Neuronal stem cell (in vitro differentiated cells): ENCODE results near the gene STX16.

Source experiments
- DNase-seq: peaks from one replicate; pipeline ENCODE4 v3.0.0-alpha.2; 2013; ENCODE audit warnings: low spot score
- H2AFZ ChIP-seq: one replicate; pipeline ENCODE4 v1.6.1; 2013; ENCODE audit warnings: mild to moderate bottlenecking, low read length, inconsistent platforms
- H2AK5ac ChIP-seq: 2 replicates; pipeline ENCODE4 v1.6.1; 2013; ENCODE audit warnings: low read depth, mild to moderate bottlenecking, inconsistent platforms, low read length, moderate library complexity, mixed read lengths
- H2BK120ac ChIP-seq: 2 replicates; pipeline ENCODE4 v1.6.1; 2013; ENCODE audit warnings: low read depth, mild to moderate bottlenecking, inconsistent platforms, low read length, moderate library complexity, mixed read lengths
- H2BK12ac ChIP-seq: one replicate; pipeline ENCODE4 v1.6.1; 2013; ENCODE audit warnings: low read length, inconsistent platforms
- H2BK15ac ChIP-seq: 2 replicates; pipeline ENCODE4 v1.6.1; 2013; ENCODE audit warnings: mild to moderate bottlenecking, low read length, inconsistent platforms, mixed read lengths
- H2BK5ac ChIP-seq: one replicate; pipeline ENCODE4 v1.6.1; 2013; ENCODE audit warnings: inconsistent platforms, mild to moderate bottlenecking, low read length, moderate library complexity
- H3K14ac ChIP-seq: one replicate; pipeline ENCODE4 v1.6.1; 2013; ENCODE audit warnings: low read length, inconsistent platforms
- H3K18ac ChIP-seq: 2 replicates; pipeline ENCODE4 v1.6.1; 2013; ENCODE audit warnings: low read length, inconsistent platforms
- H3K23ac ChIP-seq: 2 replicates; pipeline ENCODE4 v1.6.1; 2013; ENCODE audit warnings: low read depth, mild to moderate bottlenecking, mixed read lengths, low read length, inconsistent platforms; ENCODE audit not compliant: poor library complexity
- H3K27ac ChIP-seq: replicated peaks from 3 replicates; pipeline ENCODE4 v1.5.1; 2013; ENCODE audit warnings: low read length, inconsistent platforms
- H3K27me3 ChIP-seq, 3 experiments: 2 replicates each; pipeline ENCODE4 v1.6.1; 2013; ENCODE audit warnings: low read length in 3 of 3, mild to moderate bottlenecking in 2 of 3, inconsistent platforms in 1 of 3, low read depth in 1 of 3, mixed read lengths in 1 of 3, moderate library complexity in 1 of 3; ENCODE audit not compliant: control insufficient read depth in 3 of 3, insufficient read depth in 3 of 3
- H3K36me3 ChIP-seq, 2 donors: replicated peaks in 1 of 2; 2 replicates each; pipeline ENCODE4 v1.6.1; 2013; ENCODE audit warnings: low read length in 2 of 2; ENCODE audit not compliant: control insufficient read depth in 2 of 2, insufficient read depth in 2 of 2
- H3K4ac ChIP-seq: 2 replicates; pipeline ENCODE4 v1.6.1; 2013; ENCODE audit warnings: inconsistent platforms, mild to moderate bottlenecking, low read length, moderate library complexity
- H3K4me1 ChIP-seq, 2 donors: 1 replicate in 1 of 2; 2 replicates in 1 of 2; pipeline ENCODE4 v1.6.1; 2013; ENCODE audit warnings: low read length in 2 of 2, low read depth in 1 of 2; ENCODE audit not compliant: control insufficient read depth in 2 of 2, insufficient read depth in 1 of 2
- H3K4me2 ChIP-seq: one replicate; pipeline ENCODE4 v1.6.1; 2013; ENCODE audit warnings: mild to moderate bottlenecking, low read length, inconsistent platforms; ENCODE audit not compliant: insufficient read depth, poor library complexity, severe bottlenecking
- H3K4me3 ChIP-seq, 2 donors: 2 replicates each; pipeline ENCODE4 v1.5.1; 2013; ENCODE audit warnings: low read length in 2 of 2, mild to moderate bottlenecking in 2 of 2, inconsistent platforms in 1 of 2, moderate library complexity in 1 of 2
- H3K79me1 ChIP-seq: one replicate; pipeline ENCODE4 v1.6.1; 2013; ENCODE audit warnings: low read depth, mild to moderate bottlenecking, inconsistent platforms, low read length, moderate library complexity
- H3K9ac ChIP-seq: one replicate; pipeline ENCODE4 v1.6.1; 2013; ENCODE audit warnings: mild to moderate bottlenecking, low read depth, low read length, inconsistent platforms; ENCODE audit not compliant: poor library complexity
- H3K9me3 ChIP-seq, 2 donors: replicated peaks in 1 of 2; 2 replicates each; pipeline versions ENCODE3 to v1.6.1; 2013; ENCODE audit warnings: low read length in 2 of 2, mild to moderate bottlenecking in 2 of 2, inconsistent platforms in 1 of 2, low read depth in 1 of 2, mixed read lengths in 1 of 2, moderate library complexity in 1 of 2; ENCODE audit not compliant: control insufficient read depth in 2 of 2, insufficient read depth in 1 of 2
- H4K8ac ChIP-seq: one replicate; pipeline ENCODE4 v1.6.1; 2013; ENCODE audit warnings: low read depth, mild to moderate bottlenecking, inconsistent platforms, low read length, moderate library complexity
- H4K91ac ChIP-seq: one replicate; pipeline ENCODE4 v1.6.1; 2013; ENCODE audit warnings: low read length, low read depth, mild to moderate bottlenecking, inconsistent platforms; ENCODE audit not compliant: poor library complexity
- WGBS, 2 donors: extraction: QIAGEN DNeasy Blood & Tissue Kit; methylation state at CpG; one replicate each; pipeline ENCODE4 v1.1.7; 2013; ENCODE audit warnings: missing lambda C conversion rate in 2 of 2, mixed read lengths in 1 of 2; ENCODE audit not compliant: insufficient read length in 2 of 2, insufficient replicate concordance in 1 of 2; ENCODE audit errors: extremely low coverage in 2 of 2; 5-methylcytosine and 5-hydroxymethylcytosine counted together

Gene STX16

GRCh38 chr20:58712151-58712791, 61.2 kb downstream of the STX16 start:
- Histone ChIP-seq H4K91ac (no peak overlapping the region), H3K4me2 (no peak overlapping the region), H3K27me3 (no peaks in the 10 kb centered on the region), H3K14ac (peak overlapping the region; percentile 56), H2AFZ (no peak overlapping the region), H2BK12ac (no peak overlapping the region), H3K9ac (no peak overlapping the region), H3K4ac (no peak overlapping the region), H2BK120ac (no peak overlapping the region), H3K4me1 (peaks cover 14 to 16% of the 10 kb centered on the region in 2 donors), H3K4me3 (no peak overlapping the region), H3K9me3 (no peaks in the 10 kb centered on the region), H3K36me3 (peaks cover 0 to 4% of the 10 kb centered on the region in 2 donors), H3K27ac (no peak overlapping the region), H3K79me1 (no peaks in the 10 kb centered on the region), H3K18ac (peak overlapping the region; percentile 27), H2BK15ac (no peak overlapping the region), H4K8ac (no peak overlapping the region), H3K23ac (no peak overlapping the region), H2AK5ac (peak overlapping the region; percentile 63), H2BK5ac (no peak overlapping the region)
- no peak for DNase-seq
- WGBS, 2 donors: no CpG with 5 or more reads among the region's 19 CpGs

- no peak overlapping the region for H4K91ac ChIP-seq
- H2AK5ac ChIP-seq: peak overlapping the region; percentile 63
- H3K79me1 ChIP-seq: no peaks in the 10 kb centered on the region
- WGBS, 2 donors: no CpG with 5 or more reads among the region's 24 CpGs
- H3K4me3 ChIP-seq: no peak overlapping the region
- no peak overlapping the region for H3K18ac ChIP-seq
- peaks cover 0 to 2% (median 0%) of the 10 kb centered on the region in 3 experiments for H3K27me3 ChIP-seq
- peaks cover 14 to 19% of the 10 kb centered on the region in 2 donors for H3K4me1 ChIP-seq
- H3K9ac ChIP-seq: no peak overlapping the region
- no peaks in the 10 kb centered on the region for H3K9me3 ChIP-seq
- H4K8ac ChIP-seq: no peak overlapping the region
- H2BK120ac ChIP-seq: no peak overlapping the region
- H3K14ac ChIP-seq: peak overlapping the region; percentile 47
- H3K4ac ChIP-seq: no peak overlapping the region
- no peak for DNase-seq
- H2BK12ac ChIP-seq: no peak overlapping the region
- H3K27ac ChIP-seq: no peak overlapping the region
- peak overlapping the region; percentile 85 for H3K23ac ChIP-seq
- no peak overlapping the region for H2BK5ac ChIP-seq
- H2AFZ ChIP-seq: no peak overlapping the region
- H3K36me3 ChIP-seq: peaks cover 0 to 4% of the 10 kb centered on the region in 2 donors
- H2BK15ac ChIP-seq: no peak overlapping the region
- H3K4me2 ChIP-seq: no peak overlapping the region
Measured at GRCh38 chr20:58712806-58713731, 62.0 kb downstream of the STX16 start.

GRCh38 chr20:58713801-58714339, 62.8 kb downstream of the STX16 start:
- DNase-seq: no peak
- Histone ChIP-seq H3K23ac (peak overlapping the region; percentile 85), H3K4me1 (peaks cover 14 to 19% of the 10 kb centered on the region in 2 donors), H3K14ac (peak overlapping the region; percentile 82), H2AK5ac (no peak overlapping the region), H3K27ac (no peak overlapping the region), H3K36me3 (peaks cover 0 to 4% of the 10 kb centered on the region in 2 donors), H3K4ac (peak overlapping the region; percentile 93), H3K27me3 (peaks cover 0 to 5% (median 0%) of the 10 kb centered on the region in 3 experiments), H2AFZ (no peak overlapping the region), H3K9me3 (no peaks in the 10 kb centered on the region), H2BK12ac (peak overlapping the region; percentile 58), H3K18ac (peak overlapping the region; percentile 76), H2BK120ac (no peak overlapping the region), H2BK15ac (no peak overlapping the region), H3K4me2 (no peak overlapping the region), H2BK5ac (no peak overlapping the region), H3K79me1 (no peaks in the 10 kb centered on the region), H4K8ac (no peak overlapping the region), H3K4me3 (no peak overlapping the region), H4K91ac (no peak overlapping the region), H3K9ac (no peak overlapping the region)
- no CpG with 5 or more reads among the region's 24 CpGs for WGBS, 2 donors
